WI38 (cell line): ENCODE measurements around the gene F8.
"Not testable (repeated sequence)": the region's sequence is repeated elsewhere in the genome, so short reads cannot be mapped to it uniquely, and the experiment has no call there.

ENCODE experiments used
- H3K4me3 ChIP-seq: 2 replicates; pipeline ENCODE4 v1.5.1; 2011; ENCODE audit warnings: low read depth, mild to moderate bottlenecking, control low read depth, low read length
- TF ChIP-seq, protein P1 (sequence below): IDR thresholded peaks from 2 replicates; pipeline ENCODE4 v1.5.1; 2012; ENCODE audit warnings: low read depth, mild to moderate bottlenecking, control low read depth, low read length

F8 gene

DNA sequence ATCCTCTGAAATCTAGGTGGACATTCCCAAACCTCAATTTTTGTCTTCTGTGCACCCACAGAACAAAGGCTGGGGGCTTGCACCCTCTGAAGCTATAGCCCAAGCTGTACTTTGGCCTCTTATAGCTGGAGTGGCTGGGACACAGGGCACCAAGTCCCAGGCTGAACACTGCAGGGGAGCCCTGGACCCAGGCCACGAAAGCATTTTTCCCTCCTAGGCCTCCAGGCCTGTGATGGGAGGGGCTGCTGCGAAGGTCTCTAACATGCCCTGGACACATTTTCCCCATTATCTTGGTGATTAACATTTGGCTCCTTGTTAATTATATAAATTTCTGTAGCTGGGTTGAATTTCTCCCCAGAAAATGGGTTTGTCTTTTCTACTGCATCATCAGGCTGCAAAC lies 108.5 kb downstream of the F8 start:
- TF ChIP-seq, protein P1, sequence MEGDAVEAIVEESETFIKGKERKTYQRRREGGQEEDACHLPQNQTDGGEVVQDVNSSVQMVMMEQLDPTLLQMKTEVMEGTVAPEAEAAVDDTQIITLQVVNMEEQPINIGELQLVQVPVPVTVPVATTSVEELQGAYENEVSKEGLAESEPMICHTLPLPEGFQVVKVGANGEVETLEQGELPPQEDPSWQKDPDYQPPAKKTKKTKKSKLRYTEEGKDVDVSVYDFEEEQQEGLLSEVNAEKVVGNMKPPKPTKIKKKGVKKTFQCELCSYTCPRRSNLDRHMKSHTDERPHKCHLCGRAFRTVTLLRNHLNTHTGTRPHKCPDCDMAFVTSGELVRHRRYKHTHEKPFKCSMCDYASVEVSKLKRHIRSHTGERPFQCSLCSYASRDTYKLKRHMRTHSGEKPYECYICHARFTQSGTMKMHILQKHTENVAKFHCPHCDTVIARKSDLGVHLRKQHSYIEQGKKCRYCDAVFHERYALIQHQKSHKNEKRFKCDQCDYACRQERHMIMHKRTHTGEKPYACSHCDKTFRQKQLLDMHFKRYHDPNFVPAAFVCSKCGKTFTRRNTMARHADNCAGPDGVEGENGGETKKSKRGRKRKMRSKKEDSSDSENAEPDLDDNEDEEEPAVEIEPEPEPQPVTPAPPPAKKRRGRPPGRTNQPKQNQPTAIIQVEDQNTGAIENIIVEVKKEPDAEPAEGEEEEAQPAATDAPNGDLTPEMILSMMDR: no peak
- H3K4me3 ChIP-seq: no peak overlapping the region

- not testable (repeated sequence) for H3K4me3 ChIP-seq
Observed at GRCh38 chrX:154910528-154910927, 112.0 kb downstream of the F8 start.

DNA sequence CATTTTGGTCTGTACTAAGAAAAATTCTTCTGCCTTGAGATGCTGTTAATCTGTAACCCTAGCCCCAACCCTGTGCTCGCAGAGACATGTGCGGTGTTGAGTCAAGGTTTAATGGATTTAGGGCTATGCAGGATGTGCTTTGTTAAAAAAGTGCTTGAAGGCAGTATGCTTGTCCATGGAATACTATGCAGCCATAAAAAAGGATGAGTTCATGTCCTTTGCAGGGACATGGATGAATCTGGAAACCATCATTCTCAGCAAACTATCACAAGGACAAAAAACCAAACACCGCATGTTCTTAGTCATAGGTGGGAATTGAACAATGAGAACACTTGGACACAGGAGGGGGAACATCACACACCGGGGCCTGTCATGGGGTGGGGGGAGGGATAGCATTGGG lies 112.5 kb downstream of the F8 start:
- not testable (repeated sequence) for H3K4me3 ChIP-seq

- TF ChIP-seq, protein P1: no peak
- H3K4me3 ChIP-seq: no peak overlapping the region
Observed at GRCh38 chrX:154908821-154909220, 113.7 kb downstream of the F8 start.

GRCh38 chrX:154902408-154902807 lies 120.1 kb downstream of the F8 start:
- TF ChIP-seq, protein P1: no peak
- H3K4me3 ChIP-seq: no peak overlapping the region

DNA sequence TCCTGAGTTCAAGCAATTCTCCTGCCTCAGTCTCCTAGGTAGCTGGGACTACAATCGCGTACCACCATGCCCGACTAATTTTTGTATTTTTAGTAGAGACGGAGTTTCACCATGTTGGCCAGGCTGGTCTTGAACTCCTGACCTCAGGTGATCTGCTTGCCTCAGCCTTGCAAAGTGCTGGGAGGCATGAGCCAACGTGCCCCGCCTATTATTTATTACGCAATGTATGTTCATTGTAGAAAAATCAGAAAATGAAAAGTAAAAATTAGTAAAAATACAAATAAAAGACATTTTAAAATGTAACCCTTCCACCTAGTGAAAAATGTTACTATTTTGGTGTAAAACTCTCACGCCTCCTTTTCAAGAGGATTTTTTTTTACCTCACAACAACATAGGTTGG lies 122.2 kb downstream of the F8 start:
- TF ChIP-seq, protein P1: no peak
- no peak overlapping the region for H3K4me3 ChIP-seq

GRCh38 chrX:154892296-154892695 lies 130.2 kb downstream of the F8 start:
- H3K4me3 ChIP-seq: no peak overlapping the region
- TF ChIP-seq, protein P1: no peak

- TF ChIP-seq, protein P1: no peak
- no peak overlapping the region for H3K4me3 ChIP-seq
Observed at GRCh38 chrX:154890990-154891639, 131.4 kb downstream of the F8 start.

- H3K4me3 ChIP-seq: not testable (repeated sequence)
Observed at GRCh38 chrX:154886789-154887221, 135.7 kb downstream of the F8 start.

GRCh38 chrX:154886069-154886788 lies 136.3 kb downstream of the F8 start, which contains the start of gene F8A1:
Gene F8A1, plus strand, starts transcription at chrX:154886355. Its CDS starts 20 bp downstream, at chrX:154886375.
- not testable (repeated sequence) for H3K4me3 ChIP-seq

DNA sequence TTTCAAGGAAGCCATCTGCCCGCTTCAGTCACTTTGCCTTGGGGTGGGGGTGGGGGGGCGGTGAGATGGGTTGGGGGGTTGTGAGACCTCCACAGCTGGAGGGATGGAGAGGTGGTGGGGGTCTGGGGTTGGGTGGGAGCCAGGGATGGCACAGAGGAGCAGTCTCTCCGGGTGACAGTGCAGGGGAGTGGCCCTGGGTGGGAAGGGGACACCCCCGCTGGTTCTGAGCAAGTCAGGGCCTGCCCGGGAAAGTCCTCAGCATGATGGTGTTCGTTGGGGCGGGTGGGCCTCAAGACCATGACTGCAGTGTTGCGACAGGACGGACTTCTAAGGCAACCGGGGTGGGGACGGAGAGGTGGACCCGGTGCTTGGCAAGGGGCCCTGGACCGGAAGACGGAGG lies 137.0 kb downstream of the F8 start:
- not testable (repeated sequence) for H3K4me3 ChIP-seq

DNA sequence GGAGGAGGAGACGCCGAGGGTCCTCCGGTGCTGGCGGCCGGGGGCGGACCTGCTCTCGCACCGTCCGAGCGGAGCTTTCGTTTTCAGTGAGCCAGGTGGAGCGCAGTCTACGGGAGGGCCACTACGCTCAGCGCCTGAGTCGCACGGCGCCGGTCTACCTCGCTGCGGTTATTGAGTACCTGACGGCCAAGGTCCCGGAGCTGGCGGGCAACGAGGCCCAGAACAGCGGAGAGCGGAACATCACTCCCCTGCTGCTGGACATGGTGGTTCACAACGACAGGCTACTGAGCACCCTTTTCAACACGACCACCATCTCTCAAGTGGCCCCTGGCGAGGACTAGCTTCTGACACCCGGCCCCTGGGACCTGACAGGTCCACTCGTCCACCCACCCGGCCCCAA lies 137.5 kb downstream of the F8 start:
- not testable (repeated sequence) for H3K4me3 ChIP-seq

DNA sequence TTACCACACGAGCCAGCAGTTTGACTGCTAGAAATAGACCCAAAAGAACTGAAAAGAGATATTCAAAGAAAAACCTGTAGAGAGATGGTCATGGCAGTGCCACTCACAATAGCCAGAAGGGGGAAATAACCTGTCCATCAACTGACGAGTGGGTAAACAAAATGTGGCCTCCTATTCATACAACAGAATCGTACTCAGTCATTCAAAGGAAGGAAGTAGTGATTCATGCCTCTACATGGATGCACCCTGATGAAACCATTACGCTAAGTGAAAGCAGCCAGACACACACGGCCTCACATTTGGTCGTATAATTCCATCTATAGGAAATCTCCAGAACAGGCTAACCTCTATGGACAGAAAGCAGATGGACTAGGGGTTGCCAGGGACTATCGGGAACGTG lies 138.5 kb downstream of the F8 start:
- not testable (repeated sequence) for H3K4me3 ChIP-seq
